NCI-H524 treated with DMSO at 0.1 percent for 48 hours (cell line): ENCODE measurements around the gene AFAP1L2.

Experiments
- DNase-seq: peaks from one replicate; lab custom pipeline; 2025; lab: John Stamatoyannopoulos, UW

Gene AFAP1L2

DNA sequence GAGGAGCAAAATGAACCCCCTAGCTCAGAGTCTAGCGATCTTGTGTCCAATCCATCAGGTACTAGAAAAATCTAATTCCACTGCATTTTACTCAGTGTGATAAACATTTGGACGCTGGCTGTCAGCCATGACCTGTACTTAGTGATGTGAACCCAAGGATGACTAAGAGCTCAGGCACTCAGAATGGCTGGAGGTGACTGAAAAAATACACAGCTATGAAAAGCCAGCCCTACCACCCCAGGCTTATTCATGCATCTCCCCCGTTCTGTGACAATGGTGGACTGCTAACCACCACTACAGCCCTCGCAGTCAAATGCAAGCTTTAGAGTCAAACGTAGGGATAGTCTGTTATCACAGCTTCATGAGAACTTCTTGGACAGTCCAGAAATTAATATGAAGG is 14.9 kb downstream of the AFAP1L2 start:
- DNase-seq, result no peak

DNA sequence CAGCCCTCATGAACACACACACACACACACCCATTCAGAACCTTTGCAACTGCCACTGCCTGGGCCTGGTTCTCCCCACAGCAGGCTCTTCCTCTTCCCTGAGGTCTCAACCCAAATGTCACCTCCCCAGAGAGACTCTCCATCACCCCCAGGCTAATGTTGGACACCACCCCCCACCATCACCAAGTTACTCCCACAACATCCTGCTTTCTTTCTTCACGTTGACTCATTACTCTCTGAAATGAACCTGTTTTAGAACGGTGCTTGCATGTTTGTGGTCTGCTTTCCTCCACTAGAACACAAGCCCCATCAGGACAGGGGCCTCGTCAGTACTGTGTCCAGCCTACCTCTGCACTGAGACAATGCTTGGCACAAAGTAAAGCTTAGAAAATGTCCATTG is 16.0 kb downstream of the AFAP1L2 start:
- no peak for DNase-seq

DNA sequence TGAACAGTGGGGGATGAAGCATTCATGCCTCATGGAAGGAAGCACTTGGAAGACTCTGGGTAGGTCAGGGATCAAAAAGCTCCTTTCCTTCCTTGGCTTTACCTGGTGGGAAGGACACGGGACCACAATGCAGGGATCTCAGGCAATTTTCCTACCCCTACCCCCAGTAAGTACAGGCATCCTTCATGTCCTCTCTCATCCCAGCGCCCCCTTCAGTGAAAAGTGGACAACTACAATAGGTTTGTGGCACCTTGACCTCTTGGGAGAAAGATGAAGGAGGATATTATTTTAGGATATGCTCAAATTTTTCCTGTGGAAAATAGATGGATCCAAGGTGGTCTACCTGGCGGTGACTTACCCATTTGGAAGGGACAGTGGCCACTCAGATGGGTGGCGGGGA is 16.5 kb downstream of the AFAP1L2 start:
- no peak for DNase-seq

- no peak for DNase-seq
Observed at GRCh38 chr10:114386452-114386851, 17.9 kb downstream of the AFAP1L2 start.

DNA sequence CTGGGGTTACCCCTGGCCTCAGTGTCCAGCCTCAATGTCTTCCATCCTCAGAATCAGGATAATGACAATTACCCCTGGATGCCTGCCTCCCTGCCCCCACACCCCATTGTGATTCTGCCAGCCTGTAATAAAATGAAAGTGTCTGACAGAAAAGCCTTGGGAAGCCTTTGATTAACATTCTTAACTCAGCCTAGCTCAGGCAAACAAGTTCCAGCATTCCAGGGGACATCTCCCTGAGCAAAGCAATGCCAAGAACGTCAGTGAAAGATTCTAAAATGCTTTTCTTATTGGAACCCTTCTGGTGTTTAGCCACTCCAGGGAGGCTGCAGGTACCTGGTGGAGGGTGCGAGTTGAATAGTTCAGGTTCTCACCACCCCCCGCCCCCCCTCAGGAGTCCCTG is 18.7 kb downstream of the AFAP1L2 start:
- no peak for DNase-seq

DNA sequence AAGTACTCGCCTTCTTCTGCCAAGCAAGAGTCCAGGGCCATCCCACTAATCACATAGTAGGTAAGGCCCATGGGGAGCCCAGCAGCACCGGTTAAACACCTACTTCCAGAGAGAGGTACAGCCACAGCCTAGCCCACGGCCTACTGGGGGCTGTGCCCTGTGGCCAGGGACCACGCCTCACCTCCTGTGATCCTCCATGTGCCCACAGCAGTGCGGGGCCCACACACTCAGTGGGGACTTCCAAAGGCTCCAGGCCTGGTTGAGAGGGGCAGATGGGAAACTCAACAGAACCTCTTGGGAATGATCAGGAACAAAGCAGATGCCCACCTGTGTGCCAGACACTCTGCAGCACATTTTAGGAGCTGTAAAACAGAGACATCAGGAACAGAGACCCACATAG is 19.7 kb downstream of the AFAP1L2 start:
- no peak for DNase-seq

DNA sequence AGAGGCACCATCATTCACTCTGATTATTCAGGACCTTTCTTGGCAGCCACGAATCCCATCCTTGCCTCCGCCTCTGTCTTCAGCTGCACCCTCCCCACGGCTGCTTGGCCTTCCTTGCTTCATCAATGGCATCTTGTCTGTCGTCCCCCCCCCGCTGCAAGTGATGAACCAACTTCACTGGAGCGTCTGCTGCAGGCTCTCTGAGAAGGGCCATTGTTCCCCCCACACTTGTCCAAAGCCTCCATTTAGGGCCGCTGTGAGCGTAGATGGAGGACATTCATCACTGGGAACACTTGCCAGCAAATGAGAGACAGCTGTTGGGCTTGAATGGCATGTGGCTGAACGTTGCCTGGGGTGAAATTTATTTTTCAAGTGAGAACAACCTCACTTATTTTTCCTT is 20.1 kb downstream of the AFAP1L2 start:
- no peak for DNase-seq

DNA sequence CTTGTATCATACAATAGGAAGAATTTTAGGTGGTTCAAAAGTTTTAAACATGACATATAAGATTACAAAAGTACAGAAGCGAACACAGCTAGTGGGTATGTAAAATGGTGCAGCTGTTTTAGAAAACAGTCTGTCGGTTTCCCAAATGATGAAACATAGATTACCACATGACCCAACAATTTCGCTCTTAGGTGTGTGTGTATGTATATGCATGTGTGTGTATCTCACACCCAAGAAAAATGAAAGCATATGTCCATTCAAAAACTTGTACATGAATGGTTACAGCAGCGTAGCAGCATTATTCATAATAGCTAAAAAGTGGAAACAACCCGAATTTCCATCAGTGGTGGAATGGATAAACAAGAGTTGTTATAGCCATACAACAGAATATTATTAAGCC is 23.5 kb downstream of the AFAP1L2 start:
- DNase-seq, result no peak

DNA sequence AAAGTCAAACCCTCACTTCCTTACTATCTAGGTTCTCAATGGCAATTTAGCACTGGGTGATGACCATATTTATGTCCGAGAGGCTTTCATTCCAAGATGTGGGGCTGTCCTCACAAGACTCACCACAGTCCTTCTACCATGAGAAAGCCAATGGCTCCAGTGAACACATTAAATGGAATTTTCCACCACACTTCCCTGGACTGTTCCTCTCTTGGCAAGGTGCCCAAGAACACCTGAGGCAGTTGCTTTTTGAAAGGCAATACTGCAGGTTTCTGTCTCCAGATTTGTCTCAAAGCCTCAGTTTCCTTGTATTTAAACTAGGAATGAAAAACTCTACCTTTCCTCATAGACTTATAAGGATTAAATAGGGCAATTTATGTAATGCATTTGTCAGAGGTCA is 24.2 kb downstream of the AFAP1L2 start:
- DNase-seq, result no peak

DNA sequence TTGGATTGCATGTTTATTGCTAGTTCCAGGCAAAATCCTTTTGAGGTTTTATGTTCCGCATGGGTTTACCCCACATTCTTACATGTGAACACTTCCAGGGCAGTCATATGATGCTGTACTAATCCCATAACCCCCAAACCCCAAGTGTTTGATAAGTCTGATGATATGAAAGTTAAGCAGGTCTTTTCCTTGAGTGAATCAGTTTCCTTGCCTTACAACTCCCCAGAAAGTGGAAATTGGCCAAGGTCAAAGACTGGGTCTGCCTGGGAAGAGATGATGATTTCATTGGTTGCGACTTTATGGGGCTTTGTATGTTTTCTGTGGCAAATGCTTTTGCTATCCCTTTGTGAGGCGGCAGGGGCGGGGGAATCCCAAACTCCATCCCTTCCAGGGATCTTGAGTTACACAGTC is 24.7 kb downstream of the AFAP1L2 start:
- DNase-seq, result no peak

DNA sequence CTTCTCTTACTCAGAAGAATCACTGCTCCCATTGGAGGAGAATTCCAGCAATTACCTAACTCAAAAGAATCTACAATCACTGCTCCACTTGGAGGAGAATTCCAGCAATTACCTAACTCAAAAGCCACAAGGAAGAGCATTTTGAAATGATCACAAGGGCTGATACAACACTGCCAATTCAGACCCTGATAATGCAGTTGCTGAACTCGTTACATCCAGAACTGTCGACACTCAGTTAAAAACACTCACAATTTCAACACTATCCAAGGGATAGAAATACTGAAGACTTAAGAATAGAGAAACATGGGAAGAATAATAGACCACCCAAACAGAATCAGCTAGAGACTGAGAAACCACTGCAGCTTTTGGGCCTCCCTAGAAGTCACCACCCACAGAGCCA is 27.8 kb downstream of the AFAP1L2 start:
- DNase-seq, result no peak

DNA sequence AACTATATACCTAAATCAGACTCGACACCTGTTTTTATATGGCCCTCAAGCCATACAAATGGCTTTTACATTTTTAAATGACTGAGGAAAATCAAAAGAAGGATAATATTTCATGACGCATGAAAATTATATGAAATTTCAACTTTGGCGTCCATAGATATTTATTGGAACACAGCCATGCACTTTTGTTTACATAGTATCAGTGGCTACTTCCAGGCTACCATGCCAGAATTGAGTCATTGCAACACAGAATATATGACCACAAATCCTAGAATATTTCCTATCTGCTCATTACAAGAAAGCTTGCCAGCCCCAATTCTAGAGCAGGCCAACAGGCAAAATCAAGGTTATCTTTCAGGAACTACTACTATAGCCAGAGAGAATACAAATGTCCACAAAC is 29.3 kb downstream of the AFAP1L2 start:
- no peak for DNase-seq

GRCh38 chr10:114374053-114374791 is 30.1 kb downstream of the AFAP1L2 start:
- DNase-seq, result no peak

- DNase-seq, result no peak
Observed at GRCh38 chr10:114373631-114374030, 30.7 kb downstream of the AFAP1L2 start.

DNA sequence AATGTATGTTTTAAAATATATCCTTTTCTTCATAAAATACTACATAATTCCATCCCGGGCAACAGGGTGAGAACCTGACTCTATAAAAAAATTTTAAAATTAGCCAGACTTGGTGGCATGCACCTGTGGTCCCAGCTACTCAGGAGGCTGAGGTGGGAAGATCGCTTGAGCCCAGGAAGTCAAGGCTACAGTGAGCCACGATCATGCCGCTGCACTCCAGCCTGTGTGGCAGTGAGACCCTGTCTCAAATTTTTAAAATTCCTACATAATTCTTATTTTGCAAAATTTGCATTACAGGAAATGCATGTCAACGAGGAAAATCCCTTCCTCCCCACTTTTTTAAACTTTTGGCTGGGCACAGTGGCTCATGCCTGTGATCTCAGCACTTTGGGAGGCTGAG is 31.3 kb downstream of the AFAP1L2 start:
- no peak for DNase-seq

- no peak for DNase-seq
Observed at GRCh38 chr10:114372179-114372578, 32.1 kb downstream of the AFAP1L2 start.

DNA sequence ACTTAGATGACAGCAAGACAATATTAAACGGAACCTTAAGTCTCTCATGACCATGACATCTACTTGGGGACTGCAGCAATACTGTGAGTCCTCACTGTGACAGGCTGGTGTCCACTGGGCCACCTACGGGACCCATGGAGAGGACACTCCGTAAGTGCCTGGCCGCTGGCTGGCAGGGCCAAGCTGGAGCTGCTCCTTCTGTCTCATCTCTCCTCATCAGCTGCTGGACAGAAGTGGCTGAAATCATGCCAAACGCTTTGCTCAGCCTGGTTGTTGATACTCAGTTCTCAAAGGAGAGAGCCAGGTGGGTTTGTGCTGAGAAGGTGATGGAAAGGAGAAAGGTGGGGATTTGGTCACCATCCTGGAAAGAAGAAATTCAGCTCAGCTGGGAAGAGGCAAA is 33.3 kb downstream of the AFAP1L2 start:
- DNase-seq, result no peak

GRCh38 chr10:114370199-114370598 is 34.1 kb downstream of the AFAP1L2 start:
- no peak for DNase-seq

DNA sequence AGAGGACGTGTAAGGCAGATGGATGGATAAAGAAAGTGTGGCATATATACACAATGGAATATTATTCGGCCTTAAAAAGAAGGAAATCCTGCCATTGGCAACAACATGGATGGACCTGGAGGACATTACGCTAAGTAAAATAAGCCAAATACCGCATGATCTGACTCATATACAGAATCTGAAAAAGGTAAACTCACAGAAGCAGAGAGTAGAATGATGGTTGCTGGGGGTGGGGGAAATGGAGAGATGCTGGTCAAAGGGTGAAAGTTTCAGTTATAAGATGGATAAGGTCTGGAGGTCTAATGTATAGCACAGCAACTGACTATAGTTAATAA is 36.3 kb downstream of the AFAP1L2 start:
- DNase-seq, result no peak

DNA sequence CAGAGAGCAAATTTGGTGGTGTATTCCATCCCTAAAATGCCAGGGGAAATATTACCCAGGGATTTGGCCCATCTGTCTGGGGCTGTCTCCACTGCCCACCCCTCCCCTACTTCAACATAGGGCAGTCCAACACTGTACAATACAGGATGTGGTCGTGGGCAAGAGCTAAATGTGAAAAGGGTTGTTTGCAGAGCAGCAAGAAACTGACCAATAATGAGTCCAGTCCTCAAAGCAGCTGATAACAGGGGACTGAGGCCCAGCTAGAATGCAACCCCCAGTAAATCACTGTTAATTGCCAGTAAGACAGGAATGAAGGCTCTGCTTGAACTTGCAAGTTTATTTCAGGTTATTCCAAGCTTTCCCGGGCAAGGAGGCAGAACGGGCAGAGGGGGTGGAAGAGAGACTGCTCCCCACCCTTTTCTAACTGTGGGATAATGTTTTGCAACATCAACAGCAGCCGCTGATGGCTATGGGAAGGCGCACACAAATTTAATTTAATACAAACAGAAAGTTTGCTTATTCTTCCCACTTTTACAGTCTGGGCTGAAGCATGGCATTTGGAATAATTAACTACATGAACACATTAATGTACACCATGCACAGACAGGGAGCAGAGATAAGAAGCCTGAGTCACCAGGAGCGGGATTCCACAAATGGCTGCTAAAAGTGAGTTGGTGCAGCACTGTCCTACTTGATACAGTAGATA is 36.8 kb downstream of the AFAP1L2 start:
- no peak for DNase-seq

DNA sequence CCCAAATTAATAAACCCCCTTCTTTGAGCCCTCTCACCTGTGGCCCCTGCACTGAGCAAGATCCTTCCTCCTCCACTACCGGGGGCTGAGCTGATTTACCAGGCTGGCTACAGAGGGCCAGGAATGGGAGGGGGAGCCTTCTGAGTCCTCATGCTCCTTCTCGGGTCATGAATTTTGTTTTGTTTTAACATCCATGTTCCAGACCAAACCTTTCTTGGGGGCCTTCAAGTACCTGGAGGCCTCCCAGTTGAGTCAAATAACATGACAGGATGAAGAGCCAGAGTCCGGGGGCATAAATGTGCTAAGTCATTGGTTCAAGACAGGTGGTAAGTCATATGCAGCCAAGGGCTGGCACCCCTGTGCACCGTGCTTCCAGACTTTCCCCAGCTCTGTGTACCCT is 39.6 kb downstream of the AFAP1L2 start:
- no peak for DNase-seq

DNA sequence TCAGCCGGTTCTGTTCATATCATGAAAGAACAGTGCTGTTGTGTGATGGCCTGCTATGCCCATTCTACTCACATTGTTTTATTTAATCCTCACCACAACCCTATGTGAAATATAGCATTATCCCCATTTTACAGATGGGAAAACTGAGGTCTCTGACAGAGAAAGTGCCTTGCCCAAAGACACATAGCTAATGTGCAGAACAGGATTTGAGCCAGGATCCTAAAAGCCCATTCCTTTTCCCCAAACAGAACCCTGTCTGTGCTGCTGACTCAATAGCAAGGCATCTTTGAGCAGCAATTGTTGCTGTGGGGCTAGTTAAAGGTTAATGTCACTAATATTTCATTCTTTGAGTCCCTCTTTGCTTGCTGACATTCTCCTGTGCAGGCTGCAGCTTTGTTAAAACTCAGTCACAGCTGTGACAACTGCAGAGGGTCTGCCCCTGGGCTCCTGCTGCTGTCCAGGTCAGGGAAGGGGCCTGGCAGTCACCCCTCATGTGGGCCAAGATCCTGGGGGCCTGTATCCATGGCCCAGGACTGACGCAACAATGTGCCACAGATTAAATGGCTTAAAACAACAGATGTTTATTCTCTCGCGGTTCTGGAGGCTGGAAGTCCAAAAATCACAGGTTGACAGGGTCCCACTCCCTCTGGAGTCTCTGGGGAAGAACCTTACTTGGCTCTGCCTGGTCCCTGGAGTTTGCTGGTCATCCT is 40.4 kb downstream of the AFAP1L2 start:
- DNase-seq, result no peak

- no peak for DNase-seq
Observed at GRCh38 chr10:114362826-114363355, 41.4 kb downstream of the AFAP1L2 start.
